GM18508 (cell line): ENCODE data around the gene GNB1L.

Experiments used
- ATAC-seq: cut with Tn5 transposase; IDR thresholded peaks from one replicate; pipeline ENCODE4 v1.9.1; 2021; ENCODE audit warnings: moderate number of reproducible peaks; ENCODE audit not compliant: insufficient read depth, unreplicated experiment

The GNB1L gene

DNA sequence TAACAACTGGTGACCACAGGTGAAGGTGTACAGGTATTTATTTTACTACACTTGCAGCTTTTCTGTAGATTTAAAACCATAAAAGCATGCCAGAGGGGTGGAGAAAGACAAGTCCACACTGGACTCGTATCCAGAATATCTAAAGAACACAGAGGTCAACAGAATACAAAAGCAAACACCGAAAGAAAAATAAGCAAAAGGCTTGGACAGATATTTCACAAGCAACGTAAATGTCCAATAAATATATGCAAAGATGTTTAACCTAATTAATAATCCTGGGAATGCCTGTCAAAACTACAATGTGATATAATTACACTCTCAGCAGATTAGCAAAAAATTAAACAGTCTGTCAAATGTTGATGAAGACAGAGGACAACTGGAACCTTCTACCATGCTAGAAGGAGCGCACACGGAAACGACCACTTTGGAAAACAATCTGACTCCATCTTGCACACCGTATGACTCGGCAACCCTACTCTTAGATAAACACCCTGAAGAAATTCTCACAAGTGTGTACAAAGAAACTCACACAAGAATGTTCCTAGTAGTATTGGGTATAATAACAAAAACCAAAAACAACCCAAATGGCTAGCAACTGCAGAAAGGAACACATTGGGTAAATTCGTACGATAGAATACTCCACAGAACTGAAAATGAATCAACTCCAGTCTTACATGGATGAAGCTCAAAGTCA, 27.2 kb downstream of the GNB1L start:
- ATAC-seq, result no peak

DNA sequence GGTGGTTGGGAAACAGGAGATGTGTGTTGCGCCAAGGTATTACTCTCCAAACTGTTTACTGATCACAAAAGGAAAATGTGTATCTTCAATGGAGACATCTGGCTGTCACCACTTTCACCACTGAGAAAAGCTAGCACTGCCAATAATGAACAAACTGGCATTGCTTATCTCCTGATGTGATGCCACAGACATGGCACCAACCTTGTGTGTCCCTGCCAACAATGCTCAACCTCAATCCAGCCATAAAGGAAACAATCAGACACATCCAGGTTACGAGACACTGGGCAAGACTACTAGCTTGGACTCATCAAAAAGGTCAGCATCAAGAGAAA, 28.1 kb downstream of the GNB1L start:
- ATAC-seq, result no peak

DNA sequence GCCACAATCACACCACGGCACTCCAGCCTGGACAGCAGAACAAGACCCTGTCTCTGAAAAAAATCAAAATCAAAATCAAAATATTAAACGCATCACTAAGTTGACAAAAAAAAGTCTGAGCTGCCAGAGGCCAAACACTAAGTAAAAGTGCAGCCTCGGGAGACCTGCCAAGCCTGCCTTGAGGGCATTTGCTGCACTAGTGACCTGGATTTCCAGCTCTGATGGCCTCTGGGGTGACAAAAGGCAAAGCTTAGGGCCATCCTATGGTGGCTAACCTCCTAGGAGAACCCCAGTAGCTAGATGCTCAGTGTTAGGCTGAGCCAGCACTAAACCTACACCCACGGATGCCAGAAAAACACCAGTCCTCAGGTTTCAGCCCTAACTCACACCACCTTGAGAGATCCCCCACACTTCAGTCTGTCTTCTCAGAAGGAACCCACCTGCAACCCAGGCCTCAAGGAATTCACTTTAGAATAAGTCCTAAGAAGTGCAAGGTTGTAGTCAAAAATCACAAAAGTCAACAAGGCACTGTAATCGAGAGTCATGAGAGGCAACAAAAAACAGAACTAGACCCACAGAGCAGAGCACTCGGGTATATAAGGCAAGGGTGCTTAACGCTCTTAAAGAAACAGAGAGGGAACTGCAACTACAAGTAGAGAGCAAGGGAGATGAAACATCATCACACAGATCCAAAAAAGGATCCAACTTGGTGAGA, 28.6 kb downstream of the GNB1L start:
- ATAC-seq, result no peak

DNA sequence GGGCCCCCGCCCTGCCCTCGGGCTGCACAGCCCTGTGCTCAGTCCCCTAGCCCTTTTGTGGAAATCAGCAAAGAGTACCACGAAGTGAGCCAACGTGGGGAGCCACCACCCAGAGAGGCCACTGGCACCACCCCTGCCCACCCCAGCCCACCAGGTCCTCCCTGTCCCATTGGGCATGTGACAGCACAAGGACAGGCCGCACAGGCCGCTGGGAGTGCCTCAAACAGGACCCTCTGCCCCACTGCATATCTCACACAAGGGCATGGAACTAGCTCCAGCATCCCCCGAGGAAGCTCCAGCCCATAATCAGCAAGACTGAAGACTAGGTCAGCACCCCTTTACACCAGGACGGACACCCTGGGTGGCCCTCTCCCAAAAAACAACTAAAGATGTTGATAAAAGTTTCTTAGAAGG, 29.7 kb downstream of the GNB1L start:
- ATAC-seq, result no peak

DNA sequence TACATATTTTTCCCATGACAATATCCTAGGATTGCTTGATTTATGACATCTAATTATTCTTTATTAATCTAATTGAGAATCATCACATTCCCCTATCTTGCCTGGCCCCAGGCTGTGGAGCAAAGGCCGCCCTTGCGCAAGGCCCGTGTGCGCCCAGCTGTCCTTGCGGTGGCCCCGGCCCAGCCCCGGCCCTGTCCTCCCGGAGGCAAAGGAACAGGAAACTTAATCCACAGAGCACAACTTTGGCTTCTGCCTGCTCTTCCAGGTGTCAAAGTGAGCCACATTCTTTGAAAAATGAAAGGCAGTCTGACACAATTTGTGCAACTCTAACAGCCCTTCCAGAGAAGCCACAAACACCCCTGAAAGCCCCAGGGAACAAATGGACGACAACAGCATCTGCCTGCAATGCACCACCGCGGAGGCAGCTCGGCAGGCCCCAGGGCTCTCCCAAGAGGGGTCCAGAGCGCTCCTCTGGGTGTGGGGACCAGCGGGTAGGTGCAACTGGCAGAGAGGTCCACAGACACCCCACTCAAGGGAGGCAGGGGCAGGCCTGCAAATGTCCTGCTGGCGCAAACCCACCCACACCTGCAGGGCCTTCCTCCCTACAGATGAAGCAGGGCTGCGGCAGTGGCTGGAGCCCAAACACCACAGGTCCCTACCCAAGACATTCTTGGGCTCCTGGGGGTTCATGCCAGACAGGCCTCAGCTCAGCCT, 30.3 kb downstream of the GNB1L start:
- no peak for ATAC-seq

DNA sequence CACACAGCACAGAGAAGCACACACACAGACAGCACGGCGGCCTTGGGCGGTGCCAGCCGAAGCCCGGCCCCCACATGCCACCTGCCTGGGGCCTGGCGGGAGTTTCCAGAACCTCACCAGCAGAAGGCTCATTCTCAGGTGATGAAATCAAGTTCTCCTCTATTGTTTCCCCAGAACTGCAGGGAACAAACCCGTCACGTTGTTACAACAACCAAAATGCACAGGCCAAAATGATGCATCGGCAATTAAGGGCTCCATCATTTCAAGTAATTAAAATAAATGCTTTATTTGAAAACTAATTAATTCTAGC, 30.8 kb downstream of the GNB1L start:
- ATAC-seq, result no peak

DNA sequence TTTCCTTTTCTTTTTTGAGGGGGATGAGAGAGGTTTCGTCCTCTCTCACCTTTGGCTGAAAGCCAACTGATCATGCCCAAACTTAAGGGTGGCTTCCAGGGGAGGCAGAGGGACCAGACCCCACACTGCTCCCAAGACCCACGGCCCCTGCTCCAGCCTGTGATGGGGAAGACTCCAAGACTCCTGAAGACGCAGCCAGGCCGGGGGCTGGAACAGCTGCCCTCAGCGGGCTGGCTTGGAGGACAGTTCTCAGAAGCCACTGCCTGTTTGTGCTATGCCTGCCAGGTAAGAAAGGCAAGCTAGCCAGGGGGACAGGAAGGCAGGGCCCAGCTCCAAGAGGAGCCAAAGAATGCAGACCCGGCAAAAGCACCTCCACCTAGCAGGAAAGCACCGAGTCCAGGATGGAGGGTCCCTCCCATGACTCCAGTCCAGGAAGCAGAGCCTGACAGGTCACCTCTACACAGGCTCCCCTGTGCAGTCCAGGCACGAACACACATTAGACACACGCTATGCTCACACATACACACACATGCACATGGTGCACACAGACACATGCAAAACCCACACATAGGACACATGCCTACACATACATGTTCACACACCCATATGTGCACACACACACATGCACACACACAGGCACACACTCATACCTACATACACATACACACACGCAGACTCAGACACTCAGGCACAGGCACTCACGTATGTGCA, 31.3 kb downstream of the GNB1L start:
- ATAC-seq, result no peak

DNA sequence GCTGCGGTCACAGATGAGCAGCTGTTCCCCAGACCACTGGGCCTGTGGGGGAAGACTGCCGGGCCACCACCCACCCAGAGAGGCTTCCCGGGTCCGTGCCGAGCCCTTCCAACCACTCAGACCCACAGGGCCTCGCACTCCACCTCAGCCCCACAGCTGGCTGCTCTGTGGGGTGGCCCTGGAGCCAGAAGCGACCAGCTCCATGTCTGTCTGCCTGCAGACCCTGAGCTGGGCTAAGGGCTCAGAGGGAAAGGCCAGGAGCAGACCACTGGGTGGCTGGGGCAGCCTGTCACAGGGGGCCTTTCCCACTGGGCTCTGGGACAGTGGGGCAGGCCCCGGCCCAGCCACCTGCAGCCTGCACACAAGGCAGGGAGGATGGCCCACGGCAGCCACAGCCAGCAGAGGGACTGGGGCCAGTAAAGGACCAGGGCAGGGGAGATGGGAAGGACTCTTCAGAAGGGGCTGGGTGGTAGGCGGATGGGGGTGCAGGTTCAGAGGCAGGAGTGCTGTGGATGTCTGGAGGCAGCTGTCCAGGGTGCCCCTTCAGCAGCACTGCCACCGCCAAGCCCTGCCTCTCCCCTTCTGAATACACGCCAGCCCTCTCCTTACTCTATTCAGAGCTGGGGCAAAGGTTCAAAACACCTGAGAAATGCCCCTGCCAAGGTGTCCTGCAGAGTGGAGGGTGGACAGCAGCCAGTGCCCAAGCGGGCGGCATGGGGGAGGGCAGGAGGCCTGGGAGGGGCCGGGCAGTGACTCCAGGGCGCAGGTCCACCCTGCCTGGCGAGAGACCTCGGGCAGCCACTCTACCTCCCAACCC, 32.2 kb downstream of the GNB1L start:
- no peak for ATAC-seq

DNA sequence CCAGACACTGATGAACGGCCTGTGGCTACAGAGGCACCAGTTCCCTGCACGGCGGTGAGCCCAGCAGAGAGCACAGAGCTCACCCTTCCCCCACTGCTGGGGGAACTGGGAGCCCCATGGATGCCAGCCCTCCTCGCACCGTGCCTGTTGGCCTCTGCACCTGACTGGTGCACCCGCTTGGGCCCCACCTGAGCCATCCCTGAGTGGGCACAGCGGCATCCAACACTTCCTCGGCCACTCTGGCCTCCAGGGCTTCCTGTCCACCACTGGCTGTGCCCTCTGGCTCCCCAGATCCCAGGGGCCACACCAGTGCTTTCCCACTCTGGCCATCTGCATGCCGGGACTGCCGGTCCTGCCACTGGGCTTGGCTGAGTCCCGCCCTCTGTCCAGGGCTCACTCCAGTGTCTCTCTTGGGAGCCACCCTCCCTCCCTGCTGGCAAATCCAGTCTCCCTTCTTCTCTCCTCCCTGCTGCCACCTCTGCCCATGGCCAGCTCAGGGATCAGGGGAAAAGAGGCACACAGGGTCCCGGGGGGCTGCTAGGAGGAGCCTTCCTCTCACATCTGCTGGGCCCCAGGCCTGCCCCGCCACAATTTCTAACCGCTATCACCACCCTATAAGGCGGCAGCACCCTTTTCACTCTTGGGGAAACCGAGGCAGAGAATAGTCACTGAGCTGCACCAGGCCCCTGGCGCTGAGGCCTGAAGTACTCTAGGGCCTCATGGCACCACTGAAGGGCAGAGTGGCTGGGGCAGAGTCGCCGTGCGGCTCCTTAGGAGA, 33.0 kb downstream of the GNB1L start:
- no peak for ATAC-seq

DNA sequence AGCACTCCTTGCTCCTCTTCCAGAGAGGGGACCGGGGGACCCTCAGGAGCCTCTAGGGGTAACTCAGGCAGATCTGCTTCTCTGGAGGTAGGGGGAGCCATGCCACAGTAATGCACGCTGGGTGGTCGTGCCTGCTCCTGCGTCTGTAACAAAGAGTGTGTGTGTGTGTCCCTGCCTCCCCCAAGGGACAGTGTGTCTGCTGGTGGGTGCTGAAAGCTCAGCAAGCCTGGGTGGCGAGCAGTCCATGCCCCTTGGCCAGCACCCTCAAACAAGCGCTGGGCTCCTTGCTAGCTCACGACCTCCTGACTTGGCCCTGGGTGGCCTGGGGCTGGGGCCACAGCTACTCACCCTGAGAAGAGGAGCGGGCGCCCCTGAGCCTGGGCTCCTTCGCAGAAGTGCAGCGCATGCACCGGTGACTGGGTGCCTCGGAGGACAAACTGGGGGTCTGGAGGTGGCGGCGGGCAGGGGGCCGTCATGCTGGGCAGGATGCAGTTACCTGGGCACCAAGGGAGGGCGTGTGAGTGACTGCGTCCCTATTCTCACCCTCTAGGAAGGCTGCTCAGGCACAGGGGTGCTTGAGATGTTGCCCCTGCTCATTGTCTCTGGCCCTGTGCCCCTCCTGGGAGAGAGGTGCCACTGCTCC, 33.7 kb downstream of the GNB1L start:
- ATAC-seq, result no peak

DNA sequence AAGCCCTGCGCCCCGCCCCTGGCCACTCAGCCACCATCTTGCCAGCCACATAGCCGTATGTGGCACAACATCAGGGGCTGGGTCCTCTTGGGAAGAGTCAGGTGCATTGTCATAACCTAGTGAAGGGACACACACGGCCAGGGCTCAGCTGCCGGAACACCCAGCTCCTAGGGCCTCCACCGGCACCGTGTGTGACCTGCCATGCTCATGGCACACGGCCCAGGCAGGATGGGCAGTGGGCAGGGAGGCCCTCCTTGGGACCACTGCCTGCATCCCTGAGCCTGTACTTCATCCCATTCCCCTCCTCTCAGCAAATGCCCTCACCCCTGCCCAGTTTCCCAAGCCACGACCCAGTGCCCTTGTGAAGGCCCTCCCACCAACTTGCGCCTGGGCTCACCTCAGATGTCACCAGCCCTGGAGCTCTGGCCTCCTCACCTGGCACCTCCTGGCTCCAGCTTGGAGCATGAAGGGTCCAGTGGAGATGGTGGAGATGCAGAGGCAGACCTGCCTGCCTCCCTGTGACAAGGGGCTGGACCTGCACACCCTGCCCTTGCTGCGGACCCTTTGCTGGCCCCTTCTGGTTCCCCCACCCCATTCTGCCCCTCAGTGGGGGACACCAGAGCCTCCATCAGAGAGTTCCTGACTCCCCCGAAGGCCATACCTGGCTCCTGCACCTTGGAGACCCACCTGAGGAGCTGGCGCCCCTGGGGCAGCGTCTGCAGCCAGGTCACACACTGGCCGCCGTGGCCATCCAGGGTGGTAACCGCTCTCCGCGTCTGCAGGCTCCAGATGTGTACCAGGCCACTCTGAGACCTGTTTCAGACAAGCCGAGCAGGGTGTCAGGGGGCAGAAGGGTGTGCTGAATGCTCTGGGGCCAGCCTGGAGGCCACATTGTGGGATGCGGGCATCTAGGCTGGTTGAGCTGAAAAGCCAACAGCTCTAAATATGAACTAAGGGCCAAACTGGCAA, 34.5 kb downstream of the GNB1L start:
- no peak for ATAC-seq

DNA sequence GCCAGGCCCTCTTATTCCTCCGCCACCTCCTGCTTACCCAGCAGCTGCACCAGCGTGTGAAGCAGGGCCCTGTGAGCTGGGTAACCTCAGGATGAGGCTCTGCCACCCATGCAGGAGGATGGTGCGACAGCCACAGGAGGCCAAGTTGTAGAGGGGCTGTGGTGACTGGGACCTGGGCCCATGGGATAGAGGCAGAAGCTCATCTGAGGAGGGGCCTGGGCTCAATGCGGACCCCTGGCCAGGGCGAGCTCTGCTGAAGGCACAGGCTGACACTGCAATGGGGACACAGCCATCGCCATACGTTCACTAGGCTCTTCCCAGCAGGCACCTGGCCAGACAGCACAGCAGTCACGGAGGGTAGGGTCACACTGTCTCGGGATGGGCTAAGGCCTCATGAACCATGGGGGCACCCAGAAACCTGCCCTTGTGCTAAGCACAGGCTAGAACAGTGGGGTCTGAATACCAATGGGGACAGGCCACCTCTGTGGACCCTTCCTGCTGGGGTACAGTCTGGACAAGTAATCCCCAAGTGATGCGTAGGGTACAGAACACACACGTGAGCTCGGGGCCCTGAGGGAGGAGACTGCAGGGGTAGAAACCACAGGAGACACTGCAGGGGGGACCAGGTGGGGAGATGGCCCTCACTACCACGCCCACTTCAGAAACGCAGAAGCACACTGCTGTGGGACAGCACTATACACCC, 35.3 kb downstream of the GNB1L start:
- ATAC-seq, result no peak

DNA sequence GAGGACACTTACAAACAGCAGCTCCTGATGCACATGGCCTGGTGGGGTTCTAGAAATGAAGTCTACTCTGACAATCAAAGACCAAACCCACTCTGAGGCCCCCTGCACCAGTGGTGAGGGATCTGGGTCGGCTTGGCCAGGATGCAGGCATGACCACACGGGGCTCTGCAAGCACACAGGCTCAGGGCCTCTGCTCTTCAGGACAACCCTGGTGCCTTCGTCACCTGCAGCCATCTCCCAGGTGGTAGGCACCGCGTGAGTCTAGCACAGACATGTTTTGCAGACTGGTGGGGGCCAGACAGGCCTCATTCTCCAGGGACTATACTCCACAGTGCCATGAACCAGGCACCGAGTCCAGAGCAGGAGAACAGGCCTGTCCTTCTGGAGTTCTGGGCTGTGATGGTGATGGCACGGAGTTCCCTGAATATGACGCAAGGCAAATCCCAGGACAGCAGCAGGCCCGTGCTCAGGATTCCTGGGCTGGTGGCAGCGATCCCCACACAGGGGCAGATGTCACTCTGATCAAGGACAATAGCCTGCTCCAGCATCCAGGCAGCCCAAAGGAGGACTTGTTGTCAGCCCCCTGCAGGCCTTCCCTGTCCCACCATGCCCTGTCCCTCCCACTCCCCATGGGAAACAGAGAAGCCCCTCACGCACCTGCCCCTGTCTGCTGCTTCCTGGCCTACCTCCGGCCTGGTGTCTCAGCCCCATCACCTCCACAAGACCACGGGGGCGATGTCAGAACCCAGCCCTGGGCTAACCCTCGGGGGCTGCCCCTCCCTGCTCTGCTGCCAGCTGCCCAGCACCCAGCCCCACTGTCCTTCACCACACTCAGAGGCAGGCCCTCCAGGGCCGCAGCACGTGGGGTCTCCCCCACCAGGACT, 36.1 kb downstream of the GNB1L start:
- ATAC-seq, result no peak

DNA sequence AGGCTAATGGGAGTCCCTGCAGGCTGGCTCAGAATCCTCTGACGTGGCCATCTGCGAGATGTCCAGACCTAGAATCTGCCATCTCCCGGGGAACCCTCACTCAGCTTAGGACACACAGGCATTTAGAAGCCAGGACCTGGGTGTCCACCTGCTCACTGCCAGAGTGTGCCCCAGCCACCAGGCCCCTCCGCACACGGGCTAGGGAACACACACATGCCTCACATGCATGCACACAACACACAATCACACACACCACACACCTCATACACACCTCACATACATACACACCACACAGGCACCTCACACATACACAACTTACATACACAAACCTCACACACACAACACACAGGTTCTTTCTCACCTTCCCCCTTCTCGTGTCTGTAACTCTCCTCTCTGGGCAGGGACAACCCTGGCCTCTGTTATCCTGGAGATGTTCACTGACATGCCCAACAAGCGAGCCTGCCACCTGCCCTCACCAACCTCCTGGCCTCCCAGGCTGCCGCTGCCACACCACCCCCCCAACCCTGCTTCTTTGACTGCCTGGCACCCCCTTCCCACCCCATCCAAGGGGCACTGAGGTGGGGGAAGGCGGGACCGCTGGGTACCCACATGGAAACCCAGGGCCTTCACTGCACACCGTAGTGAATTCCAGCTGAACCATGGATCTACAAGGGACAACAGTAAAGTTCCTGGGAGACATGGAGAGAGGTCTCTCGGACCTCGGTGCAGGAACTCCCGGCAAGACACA, 38.1 kb downstream of the GNB1L start:
- no peak for ATAC-seq

DNA sequence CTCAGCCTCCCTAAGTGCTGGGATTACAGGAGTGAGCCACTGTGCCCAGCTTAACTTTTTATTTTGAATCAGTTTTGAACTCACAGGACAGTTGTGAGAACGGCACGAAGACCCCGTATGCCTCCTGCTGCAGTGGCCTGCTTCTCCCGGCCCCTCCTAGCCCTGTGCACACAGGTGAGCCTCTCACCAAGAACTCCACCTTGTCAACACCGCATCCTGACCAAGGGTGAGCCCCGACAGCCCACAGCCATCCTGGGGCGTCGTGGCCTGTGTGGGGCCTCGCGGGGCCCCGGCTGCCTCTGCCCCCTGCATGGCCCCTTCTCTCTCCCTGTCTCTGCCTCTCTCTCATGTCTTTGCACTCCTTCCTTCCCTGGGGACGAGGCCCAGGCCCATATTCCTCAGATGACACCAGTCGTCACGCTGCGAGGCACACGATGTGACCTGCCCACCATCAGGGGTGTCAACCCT, 38.8 kb downstream of the GNB1L start:
- no peak for ATAC-seq
